ENCODE measurements around the gene SLC15A4. TPM values are rescaled to one million over a fixed set of nuclear protein-coding genes. Genes with fewer than 3 reads are reported as not detected.

Gene SLC15A4
- total RNA-seq, 1 experiment from 2014 or later: 29.1 TPM

DNA sequence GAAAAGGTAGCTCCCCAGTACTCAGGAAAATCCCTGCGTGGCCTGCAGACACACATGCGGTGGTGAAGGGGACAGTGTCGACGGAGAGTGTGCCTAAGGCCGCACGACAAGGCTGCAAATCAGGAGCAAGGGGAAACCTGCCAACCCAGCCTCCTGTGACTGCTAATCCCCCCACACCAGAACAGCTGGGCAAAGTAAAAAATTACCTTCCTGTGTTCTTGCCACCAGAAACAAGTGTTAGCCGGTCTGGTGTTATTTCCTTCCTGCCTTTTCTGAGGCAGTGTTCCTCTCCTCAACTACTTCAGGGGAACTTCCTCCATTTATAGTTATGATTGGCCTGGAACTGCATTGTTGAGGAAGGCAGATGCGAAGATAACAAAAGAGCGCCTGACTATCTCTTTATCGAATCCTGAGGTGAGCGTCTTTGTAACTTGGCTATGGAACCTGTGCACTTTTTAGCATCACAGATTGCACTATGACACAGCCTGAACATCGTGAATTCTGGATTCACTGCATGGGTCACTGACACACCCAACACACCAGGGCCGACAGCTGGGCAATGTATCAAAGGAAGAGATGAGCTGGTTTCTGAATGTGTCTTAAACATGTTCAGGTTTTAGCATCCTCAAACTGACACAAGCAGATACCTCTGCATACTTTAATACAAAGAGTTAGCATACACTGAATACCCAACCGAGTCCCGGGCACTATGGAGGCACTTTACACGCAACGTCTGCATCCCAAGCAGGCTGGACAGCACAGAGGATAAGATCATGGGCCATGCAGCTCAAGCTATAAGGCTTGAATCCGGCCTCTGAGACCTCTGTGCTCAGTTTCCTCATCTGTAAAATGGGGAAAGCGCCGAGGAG lies 28.9 kb downstream of the SLC15A4 start:
- intact Hi-C loops (cut with micrococcal nuclease; ENCODE audit: unreplicated experiment) (no loop called here), in situ Hi-C loops (cut with HindIII; ENCODE audit: low pct_unique_long_range_greater_than_20kb, low sequenced_read_pairs) (no loop called here)
- Histone ChIP-seq H3K9me3 (ENCODE audit: control insufficient read depth, insufficient read depth, low read depth, low read length) (no peaks in the 10 kb centered on the region), H3K36me3 (ENCODE audit: control insufficient read depth, insufficient read depth, low read length) (peaks cover 24% of the 10 kb centered on the region), H3K4me1 (ENCODE audit: control insufficient read depth, insufficient read depth, low read length) (no peaks in the 10 kb centered on the region), H3K27ac (ENCODE audit: low read length) (no peak overlapping the region), H3K27me3 (ENCODE audit: control insufficient read depth, insufficient read depth, low read length) (no peaks in the 10 kb centered on the region), H3K4me3 (ENCODE audit: low read depth in 2 of 2, low read length in 2 of 2) (no peak overlapping the region)
- ChIA-PET CTCF (no interaction called here), POLR2A (no interaction called here)
- TF ChIP-seq, protein P1, sequence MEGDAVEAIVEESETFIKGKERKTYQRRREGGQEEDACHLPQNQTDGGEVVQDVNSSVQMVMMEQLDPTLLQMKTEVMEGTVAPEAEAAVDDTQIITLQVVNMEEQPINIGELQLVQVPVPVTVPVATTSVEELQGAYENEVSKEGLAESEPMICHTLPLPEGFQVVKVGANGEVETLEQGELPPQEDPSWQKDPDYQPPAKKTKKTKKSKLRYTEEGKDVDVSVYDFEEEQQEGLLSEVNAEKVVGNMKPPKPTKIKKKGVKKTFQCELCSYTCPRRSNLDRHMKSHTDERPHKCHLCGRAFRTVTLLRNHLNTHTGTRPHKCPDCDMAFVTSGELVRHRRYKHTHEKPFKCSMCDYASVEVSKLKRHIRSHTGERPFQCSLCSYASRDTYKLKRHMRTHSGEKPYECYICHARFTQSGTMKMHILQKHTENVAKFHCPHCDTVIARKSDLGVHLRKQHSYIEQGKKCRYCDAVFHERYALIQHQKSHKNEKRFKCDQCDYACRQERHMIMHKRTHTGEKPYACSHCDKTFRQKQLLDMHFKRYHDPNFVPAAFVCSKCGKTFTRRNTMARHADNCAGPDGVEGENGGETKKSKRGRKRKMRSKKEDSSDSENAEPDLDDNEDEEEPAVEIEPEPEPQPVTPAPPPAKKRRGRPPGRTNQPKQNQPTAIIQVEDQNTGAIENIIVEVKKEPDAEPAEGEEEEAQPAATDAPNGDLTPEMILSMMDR (IDR thresholded peaks at IDR 0.05): no peak
- TF ChIP-seq, protein P2, sequence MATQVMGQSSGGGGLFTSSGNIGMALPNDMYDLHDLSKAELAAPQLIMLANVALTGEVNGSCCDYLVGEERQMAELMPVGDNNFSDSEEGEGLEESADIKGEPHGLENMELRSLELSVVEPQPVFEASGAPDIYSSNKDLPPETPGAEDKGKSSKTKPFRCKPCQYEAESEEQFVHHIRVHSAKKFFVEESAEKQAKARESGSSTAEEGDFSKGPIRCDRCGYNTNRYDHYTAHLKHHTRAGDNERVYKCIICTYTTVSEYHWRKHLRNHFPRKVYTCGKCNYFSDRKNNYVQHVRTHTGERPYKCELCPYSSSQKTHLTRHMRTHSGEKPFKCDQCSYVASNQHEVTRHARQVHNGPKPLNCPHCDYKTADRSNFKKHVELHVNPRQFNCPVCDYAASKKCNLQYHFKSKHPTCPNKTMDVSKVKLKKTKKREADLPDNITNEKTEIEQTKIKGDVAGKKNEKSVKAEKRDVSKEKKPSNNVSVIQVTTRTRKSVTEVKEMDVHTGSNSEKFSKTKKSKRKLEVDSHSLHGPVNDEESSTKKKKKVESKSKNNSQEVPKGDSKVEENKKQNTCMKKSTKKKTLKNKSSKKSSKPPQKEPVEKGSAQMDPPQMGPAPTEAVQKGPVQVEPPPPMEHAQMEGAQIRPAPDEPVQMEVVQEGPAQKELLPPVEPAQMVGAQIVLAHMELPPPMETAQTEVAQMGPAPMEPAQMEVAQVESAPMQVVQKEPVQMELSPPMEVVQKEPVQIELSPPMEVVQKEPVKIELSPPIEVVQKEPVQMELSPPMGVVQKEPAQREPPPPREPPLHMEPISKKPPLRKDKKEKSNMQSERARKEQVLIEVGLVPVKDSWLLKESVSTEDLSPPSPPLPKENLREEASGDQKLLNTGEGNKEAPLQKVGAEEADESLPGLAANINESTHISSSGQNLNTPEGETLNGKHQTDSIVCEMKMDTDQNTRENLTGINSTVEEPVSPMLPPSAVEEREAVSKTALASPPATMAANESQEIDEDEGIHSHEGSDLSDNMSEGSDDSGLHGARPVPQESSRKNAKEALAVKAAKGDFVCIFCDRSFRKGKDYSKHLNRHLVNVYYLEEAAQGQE (IDR thresholded peaks at IDR 0.05; ENCODE audit: insufficient read depth in 1 of 2, low read depth in 2 of 2, low read length in 1 of 2): no peak
- TF ChIP-seq TCF7L2 (IDR thresholded peaks at IDR 0.05; ENCODE audit: low read depth, low read length): no peak
- TF ChIP-seq POLR2AphosphoS5 (IDR thresholded peaks at IDR 0.05; ENCODE audit: low read depth, low read length): no peak
- no peak for TF ChIP-seq SIN3A (IDR thresholded peaks at IDR 0.05; ENCODE audit: borderline replicate concordance, insufficient read depth, low read depth, low read length)
- DNase-seq (ENCODE audit: low read depth, low spot score) (no peak), ATAC-seq (no peak)
- TSS peak; percentile 31 for BruUV-seq (replicated peaks)

DNA sequence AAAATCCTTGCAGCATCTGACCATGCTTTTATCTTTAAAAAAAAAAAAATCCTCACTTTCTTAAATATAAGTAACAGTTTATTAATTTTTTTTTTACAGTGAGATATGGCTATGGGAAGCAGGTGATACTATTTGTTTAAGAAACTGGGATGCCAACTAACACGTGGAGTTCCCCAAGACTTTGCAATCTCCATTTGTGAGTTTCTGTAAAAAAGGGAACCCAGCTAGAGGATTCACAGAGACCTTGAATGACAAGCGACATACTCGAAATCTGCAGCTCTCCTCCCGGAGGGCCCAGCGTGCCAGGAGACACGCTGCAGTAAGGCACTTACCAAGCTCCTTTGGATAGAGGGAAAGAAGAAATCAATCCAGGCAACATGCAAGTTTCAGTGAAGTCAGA lies 30.1 kb downstream of the SLC15A4 start:
- Histone ChIP-seq H3K4me1 (ENCODE audit: control insufficient read depth, insufficient read depth, low read length) (no peaks in the 10 kb centered on the region), H3K27ac (ENCODE audit: low read length) (no peak overlapping the region), H3K4me3 (ENCODE audit: low read depth in 2 of 2, low read length in 2 of 2) (no peak overlapping the region), H3K9me3 (ENCODE audit: control insufficient read depth, insufficient read depth, low read depth, low read length) (no peaks in the 10 kb centered on the region), H3K27me3 (ENCODE audit: control insufficient read depth, insufficient read depth, low read length) (no peaks in the 10 kb centered on the region), H3K36me3 (ENCODE audit: control insufficient read depth, insufficient read depth, low read length) (peaks cover 22% of the 10 kb centered on the region)
- no peak for TF ChIP-seq SIN3A (IDR thresholded peaks at IDR 0.05; ENCODE audit: borderline replicate concordance, insufficient read depth, low read depth, low read length)
- TF ChIP-seq, protein P1 (IDR thresholded peaks at IDR 0.05): no peak
- TF ChIP-seq, protein P2 (IDR thresholded peaks at IDR 0.05; ENCODE audit: insufficient read depth in 1 of 2, low read depth in 2 of 2, low read length in 1 of 2): no peak
- TF ChIP-seq POLR2AphosphoS5 (IDR thresholded peaks at IDR 0.05; ENCODE audit: low read depth, low read length): no peak
- in situ Hi-C loops (cut with HindIII; ENCODE audit: low pct_unique_long_range_greater_than_20kb, low sequenced_read_pairs): no loop called here
- intact Hi-C loops (cut with micrococcal nuclease; ENCODE audit: unreplicated experiment): no loop called here
- ChIA-PET CTCF (interaction anchor here (0.7 kb wide), 1 partner anchor 160 kb away, joined by 3 read pairs; no protein-coding TSS in a partner anchor), POLR2A (no interaction called here)
- no peak for DNase-seq (ENCODE audit: low read depth, low spot score)
- ATAC-seq: no peak
- BruUV-seq (replicated peaks): no TSS peak

Data from Panc1 (cell line).